ENCODE data around the gene LRP10.

Gene LRP10

GRCh38 chr14:22922294-22922693 lies 50.8 kb downstream of the LRP10 start:
- TF ChIP-seq TAF1 (IDR thresholded peaks at IDR 0.05; ENCODE audit: borderline replicate concordance, insufficient read depth, low read length) (no peak), SIN3A (IDR thresholded peaks at IDR 0.05; ENCODE audit: borderline replicate concordance, insufficient read depth, low read length) (no peak), POLR2AphosphoS5 (IDR thresholded peaks at IDR 0.05; ENCODE audit: low read depth, low read length) (no peak), REST (IDR thresholded peaks at IDR 0.05; ENCODE audit: insufficient read depth in 1 of 2, low read depth in 2 of 2, low read length in 2 of 2) (no peak), FOXP2 (optimal IDR thresholded peaks at IDR 0.05; ENCODE audit: borderline replicate concordance, extremely low read depth, extremely low read length, insufficient read depth) (no peak)

- TF ChIP-seq SIN3A (IDR thresholded peaks at IDR 0.05; ENCODE audit: borderline replicate concordance, insufficient read depth, low read length): no peak
Observed at GRCh38 chr14:22923746-22924145, 52.2 kb downstream of the LRP10 start.

GRCh38 chr14:22925513-22925912 lies 54.0 kb downstream of the LRP10 start:
- TF ChIP-seq SIN3A (IDR thresholded peaks at IDR 0.05; ENCODE audit: borderline replicate concordance, insufficient read depth, low read length) (no peak), REST (IDR thresholded peaks at IDR 0.05; ENCODE audit: insufficient read depth in 1 of 2, low read depth in 2 of 2, low read length in 2 of 2) (no peak), TAF1 (IDR thresholded peaks at IDR 0.05; ENCODE audit: borderline replicate concordance, insufficient read depth, low read length) (no peak), FOXP2 (optimal IDR thresholded peaks at IDR 0.05; ENCODE audit: borderline replicate concordance, extremely low read depth, extremely low read length, insufficient read depth) (no peak), POLR2AphosphoS5 (IDR thresholded peaks at IDR 0.05; ENCODE audit: low read depth, low read length) (no peak)

GRCh38 chr14:22926316-22926715 lies 54.8 kb downstream of the LRP10 start:
- no peak for TF ChIP-seq FOXP2 (optimal IDR thresholded peaks at IDR 0.05; ENCODE audit: borderline replicate concordance, extremely low read depth, extremely low read length, insufficient read depth)
- no peak for TF ChIP-seq SIN3A (IDR thresholded peaks at IDR 0.05; ENCODE audit: borderline replicate concordance, insufficient read depth, low read length)
- TF ChIP-seq TAF1 (IDR thresholded peaks at IDR 0.05; ENCODE audit: borderline replicate concordance, insufficient read depth, low read length): no peak
- no peak for TF ChIP-seq REST (IDR thresholded peaks at IDR 0.05; ENCODE audit: insufficient read depth in 1 of 2, low read depth in 2 of 2, low read length in 2 of 2)
- no peak for TF ChIP-seq POLR2AphosphoS5 (IDR thresholded peaks at IDR 0.05; ENCODE audit: low read depth, low read length)

GRCh38 chr14:22928237-22929103 lies 56.9 kb downstream of the LRP10 start:
- TF ChIP-seq REST (IDR thresholded peaks at IDR 0.05; ENCODE audit: insufficient read depth in 1 of 2, low read depth in 2 of 2, low read length in 2 of 2) (no peak), TAF1 (IDR thresholded peaks at IDR 0.05; ENCODE audit: borderline replicate concordance, insufficient read depth, low read length) (no peak), FOXP2 (optimal IDR thresholded peaks at IDR 0.05; ENCODE audit: borderline replicate concordance, extremely low read depth, extremely low read length, insufficient read depth) (no peak), POLR2AphosphoS5 (IDR thresholded peaks at IDR 0.05; ENCODE audit: low read depth, low read length) (no peak), SIN3A (IDR thresholded peaks at IDR 0.05; ENCODE audit: borderline replicate concordance, insufficient read depth, low read length) (no peak)

All from PFSK-1 (cell line).